Activated CD4-positive, alpha-beta T cell treated with anti-CD3 and anti-CD28 coated beads, Interleukin-2, amount 50 U/mL, for 24 hours (primary cell): ENCODE data around the gene RBPJ.

Experiments
- DNase-seq, 2 donors: peaks; one replicate each; pipeline ENCODE4 v3.0.0-alpha.2; 2020; ENCODE audit warnings: low read depth in 1 of 2, low spot score in 1 of 2

Gene RBPJ

GRCh38 chr4:26418107-26418506 lies 97.3 kb downstream of the RBPJ start:
- DNase-seq = no peak

GRCh38 chr4:26418850-26419249 lies 98.0 kb downstream of the RBPJ start:
- no peak for DNase-seq

GRCh38 chr4:26420438-26420837 lies 99.6 kb downstream of the RBPJ start:
- DNase-seq = no peak

GRCh38 chr4:26420913-26421312 lies 100.1 kb downstream of the RBPJ start:
- DNase-seq = no peak

GRCh38 chr4:26424153-26424552 lies 103.3 kb downstream of the RBPJ start:
- DNase-seq = no peak

GRCh38 chr4:26424838-26425237 lies 104.0 kb downstream of the RBPJ start:
- DNase-seq = no peak

- DNase-seq = no peak
Measured at GRCh38 chr4:26425953-26426352, 105.1 kb downstream of the RBPJ start.

- DNase-seq = no peak
Measured at GRCh38 chr4:26426892-26427291, 106.1 kb downstream of the RBPJ start.

- DNase-seq = no peak
Measured at GRCh38 chr4:26429910-26430309, 109.1 kb downstream of the RBPJ start.

GRCh38 chr4:26431461-26432180 lies 110.8 kb downstream of the RBPJ start:
- DNase-seq = no peak

- no peak for DNase-seq
Measured at GRCh38 chr4:26432419-26432818, 111.6 kb downstream of the RBPJ start.

- no peak for DNase-seq
Measured at GRCh38 chr4:26433556-26433955, 112.7 kb downstream of the RBPJ start.

- DNase-seq = no peak
Measured at GRCh38 chr4:26434030-26434639, 113.3 kb downstream of the RBPJ start.

- DNase-seq = no peak
Measured at GRCh38 chr4:26441102-26441501, 120.3 kb downstream of the RBPJ start.

- no peak for DNase-seq
Measured at GRCh38 chr4:26441771-26442170, 121.0 kb downstream of the RBPJ start.

GRCh38 chr4:26447378-26447777 lies 126.6 kb downstream of the RBPJ start:
- no peak for DNase-seq

GRCh38 chr4:26450418-26450817 lies 129.6 kb downstream of the RBPJ start:
- no peak for DNase-seq

GRCh38 chr4:26451597-26451996 lies 130.8 kb downstream of the RBPJ start:
- DNase-seq = no peak

- no peak for DNase-seq
Measured at GRCh38 chr4:26452565-26453531, 132.0 kb downstream of the RBPJ start.

GRCh38 chr4:26454961-26455360 lies 134.1 kb downstream of the RBPJ start:
- no peak for DNase-seq

- no peak for DNase-seq
Measured at GRCh38 chr4:26455571-26455970, 134.8 kb downstream of the RBPJ start.

- no peak for DNase-seq
Measured at GRCh38 chr4:26457412-26457811, 136.6 kb downstream of the RBPJ start.
